Body of pancreas (tissue), 4 donors: ENCODE data around the gene DUS1L. TPM values are rescaled to one million over a fixed set of nuclear protein-coding genes. Genes with fewer than 3 reads are reported as not detected.

Source experiments
- ATAC-seq: fragments of 150-250 bp; one replicate; pipeline ENCODE4 v1.9.1; 2016
- DNase-seq, 4 donors: peaks; one replicate each; pipeline ENCODE4 v3.0.0-alpha.2; 2019
- H3K27ac ChIP-seq, 4 donors: fragments of 200-600 bp; sonication (generic); 1 replicate in 3 of 4; 2 replicates in 1 of 4; pipeline versions ENCODE4 v1.5.1 to v1.6.1; 2016 to 2019; ENCODE audit warnings: mild to moderate bottlenecking in 1 of 4, mixed read lengths in 1 of 4, moderate library complexity in 1 of 4
- H3K27me3 ChIP-seq, 2 donors: fragments of 200-600 bp; sonication (generic); one replicate each; pipeline ENCODE4 v1.6.0; 2016; ENCODE audit warnings: mild to moderate bottlenecking in 1 of 2
- H3K36me3 ChIP-seq, 2 donors: fragments of 200-600 bp; sonication (generic); replicated peaks in 1 of 2; 2 replicates each; pipeline ENCODE4 v1.5.1; 2016; ENCODE audit warnings: low read depth in 2 of 2; ENCODE audit not compliant: insufficient read depth in 1 of 2
- H3K4me1 ChIP-seq: fragments of 200-600 bp; sonication (generic); one replicate; pipeline ENCODE4 v1.6.0; 2016
- H3K4me3 ChIP-seq, 2 donors: fragments of 200-600 bp; sonication (generic); 1 replicate in 1 of 2; 2 replicates in 1 of 2; pipeline ENCODE4 v1.5.1; 2016 to 2019
- H3K9me3 ChIP-seq, 3 donors: fragments of 200-600 bp; sonication (generic); 1 replicate in 2 of 3; 2 replicates in 1 of 3; pipeline ENCODE4 v1.5.1; 2016
- POLR2A ChIP-seq, 3 donors: fragments of 450-650 bp; IDR thresholded peaks; one replicate each; pipeline ENCODE4 v1.6.1; 2016; ENCODE audit warnings: antibody characterized with exemption in 3 of 3, mild to moderate bottlenecking in 2 of 3
- WGBS, 2 donors: methylation state at CpG; one replicate each; pipeline ENCODE4 v1.1.5; 2017; 5-methylcytosine and 5-hydroxymethylcytosine counted together
- intact Hi-C: fragments of 100-400 bp; cut with DNase I; formaldehyde crosslinking; loops from one replicate; pipeline ENCODE4 v1.15.1; 2023
- total RNA-seq, 2 donors: library from RNA; depleted of rRNA; stranded (reverse); fragments of >200 nt; gene quantifications; one replicate each; pipeline ENCODE4 v1.1.0, GENCODE V29; 2016
- TF ChIP-seq, protein P1 (sequence below), 7 experiments: fragments of 450-650 bp in 4 of 7; fragments of 200-600 bp in 3 of 7; sonication (generic) in 3 of 7; IDR thresholded peaks; one replicate each; pipeline ENCODE4 v1.5.1; 2016 to 2019; ENCODE audit warnings: antibody characterized with exemption in 7 of 7

The DUS1L gene
- total RNA-seq, 2 donors from 2014 or later: 76.0 to 128 TPM

DNA sequence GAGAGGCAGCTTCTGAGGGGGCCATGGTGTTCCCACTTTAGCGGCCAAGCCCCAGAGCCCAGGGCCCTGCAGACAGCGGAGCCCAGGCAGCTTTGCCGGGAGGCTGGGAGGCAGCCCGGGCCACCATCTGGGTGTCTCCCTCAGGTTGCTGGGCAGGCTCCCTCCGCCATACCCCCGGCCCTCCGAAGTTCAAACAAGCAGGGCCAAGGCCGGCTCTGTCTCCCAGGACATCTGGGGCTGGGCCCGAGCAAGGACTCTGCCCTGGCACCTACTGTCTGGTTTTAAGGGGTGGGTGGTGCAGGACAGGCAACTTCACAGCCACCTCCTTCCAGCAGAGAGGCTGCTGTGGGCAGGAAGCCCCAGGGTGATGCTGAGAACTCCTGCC is 2.6 kb downstream of the DUS1L start:
- peaks cover 3 to 9% of the 10 kb centered on the region in 2 donors for H3K36me3 ChIP-seq

DNA sequence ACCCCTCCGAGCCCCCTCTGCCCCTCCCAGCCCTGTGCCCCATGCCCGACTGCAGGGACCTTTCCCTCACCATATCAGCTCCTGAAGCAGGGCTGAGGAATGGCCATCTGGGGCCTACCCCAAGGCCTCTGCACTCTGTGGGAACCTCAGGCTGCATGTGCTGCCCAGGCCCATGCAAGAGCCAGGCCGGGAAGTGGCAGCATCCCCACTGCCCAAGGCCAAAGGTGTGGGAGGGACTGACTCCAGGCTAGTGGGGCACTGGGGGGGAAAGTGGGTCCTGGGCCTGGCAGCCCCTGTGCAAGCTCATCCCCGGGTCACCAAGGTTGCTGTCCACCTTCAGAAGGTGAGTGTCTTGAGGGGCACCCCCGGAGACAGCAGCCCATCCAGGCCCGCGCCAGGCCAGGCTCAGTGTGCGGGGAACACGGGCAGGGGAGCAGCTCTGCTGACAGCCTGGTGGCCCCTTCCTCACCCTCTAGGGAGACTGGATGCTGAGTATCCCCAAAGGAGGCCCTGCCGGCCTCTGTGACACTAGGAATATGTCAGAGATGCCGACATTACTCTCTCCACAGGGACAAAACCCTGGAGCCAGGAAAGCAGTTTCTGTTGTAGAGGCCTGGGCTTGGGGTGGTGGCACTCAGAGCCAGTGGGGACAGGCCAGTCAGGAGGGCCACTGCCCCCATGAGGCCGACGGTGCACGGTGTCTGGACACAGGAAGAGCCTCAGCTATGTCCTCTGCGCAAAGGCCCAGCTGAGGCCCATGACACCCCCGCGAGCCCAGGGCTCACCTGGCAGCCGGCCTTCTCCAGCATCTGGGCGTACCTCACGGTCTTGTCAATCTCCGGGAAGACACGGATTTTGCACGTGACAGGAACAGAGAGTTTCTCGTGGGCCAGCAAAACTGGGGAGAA is 3.3 kb downstream of the DUS1L start:
- WGBS, 2 donors: 69 to 83% methylated on average over 2 to 22 of the region's 24 CpGs
- TF ChIP-seq POLR2A (IDR thresholded peaks at IDR 0.05): no peak
- TF ChIP-seq, protein P1, sequence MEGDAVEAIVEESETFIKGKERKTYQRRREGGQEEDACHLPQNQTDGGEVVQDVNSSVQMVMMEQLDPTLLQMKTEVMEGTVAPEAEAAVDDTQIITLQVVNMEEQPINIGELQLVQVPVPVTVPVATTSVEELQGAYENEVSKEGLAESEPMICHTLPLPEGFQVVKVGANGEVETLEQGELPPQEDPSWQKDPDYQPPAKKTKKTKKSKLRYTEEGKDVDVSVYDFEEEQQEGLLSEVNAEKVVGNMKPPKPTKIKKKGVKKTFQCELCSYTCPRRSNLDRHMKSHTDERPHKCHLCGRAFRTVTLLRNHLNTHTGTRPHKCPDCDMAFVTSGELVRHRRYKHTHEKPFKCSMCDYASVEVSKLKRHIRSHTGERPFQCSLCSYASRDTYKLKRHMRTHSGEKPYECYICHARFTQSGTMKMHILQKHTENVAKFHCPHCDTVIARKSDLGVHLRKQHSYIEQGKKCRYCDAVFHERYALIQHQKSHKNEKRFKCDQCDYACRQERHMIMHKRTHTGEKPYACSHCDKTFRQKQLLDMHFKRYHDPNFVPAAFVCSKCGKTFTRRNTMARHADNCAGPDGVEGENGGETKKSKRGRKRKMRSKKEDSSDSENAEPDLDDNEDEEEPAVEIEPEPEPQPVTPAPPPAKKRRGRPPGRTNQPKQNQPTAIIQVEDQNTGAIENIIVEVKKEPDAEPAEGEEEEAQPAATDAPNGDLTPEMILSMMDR (IDR thresholded peaks at IDR 0.05): no peak
- Histone ChIP-seq H3K4me3 (no peak overlapping the region), H3K27ac (no peak overlapping the region), H3K27me3 (no peaks in the 10 kb centered on the region), H3K4me1 (peaks cover 33% of the 10 kb centered on the region), H3K9me3 (no peaks in the 10 kb centered on the region), H3K36me3 (peaks cover 3 to 11% of the 10 kb centered on the region in 2 donors)
- intact Hi-C loops: no loop called here
- DNase-seq: no peak
- ATAC-seq: no peak

More for the DNA sequence above, 2.6 kb downstream of the DUS1L start:
- TF ChIP-seq POLR2A (IDR thresholded peaks at IDR 0.05): no peak
- TF ChIP-seq, protein P1 (IDR thresholded peaks at IDR 0.05): no peak
- ATAC-seq (no peak), DNase-seq (no peak)
- Histone ChIP-seq H3K4me3 (no peak overlapping the region), H3K27ac (no peak overlapping the region), H3K27me3 (no peaks in the 10 kb centered on the region), H3K9me3 (no peaks in the 10 kb centered on the region), H3K4me1 (peaks cover 33% of the 10 kb centered on the region)
- WGBS, 2 donors: 73 to 83% methylated on average over 4 to 8 of the region's 9 CpGs
- intact Hi-C loops: no loop called here

DNA sequence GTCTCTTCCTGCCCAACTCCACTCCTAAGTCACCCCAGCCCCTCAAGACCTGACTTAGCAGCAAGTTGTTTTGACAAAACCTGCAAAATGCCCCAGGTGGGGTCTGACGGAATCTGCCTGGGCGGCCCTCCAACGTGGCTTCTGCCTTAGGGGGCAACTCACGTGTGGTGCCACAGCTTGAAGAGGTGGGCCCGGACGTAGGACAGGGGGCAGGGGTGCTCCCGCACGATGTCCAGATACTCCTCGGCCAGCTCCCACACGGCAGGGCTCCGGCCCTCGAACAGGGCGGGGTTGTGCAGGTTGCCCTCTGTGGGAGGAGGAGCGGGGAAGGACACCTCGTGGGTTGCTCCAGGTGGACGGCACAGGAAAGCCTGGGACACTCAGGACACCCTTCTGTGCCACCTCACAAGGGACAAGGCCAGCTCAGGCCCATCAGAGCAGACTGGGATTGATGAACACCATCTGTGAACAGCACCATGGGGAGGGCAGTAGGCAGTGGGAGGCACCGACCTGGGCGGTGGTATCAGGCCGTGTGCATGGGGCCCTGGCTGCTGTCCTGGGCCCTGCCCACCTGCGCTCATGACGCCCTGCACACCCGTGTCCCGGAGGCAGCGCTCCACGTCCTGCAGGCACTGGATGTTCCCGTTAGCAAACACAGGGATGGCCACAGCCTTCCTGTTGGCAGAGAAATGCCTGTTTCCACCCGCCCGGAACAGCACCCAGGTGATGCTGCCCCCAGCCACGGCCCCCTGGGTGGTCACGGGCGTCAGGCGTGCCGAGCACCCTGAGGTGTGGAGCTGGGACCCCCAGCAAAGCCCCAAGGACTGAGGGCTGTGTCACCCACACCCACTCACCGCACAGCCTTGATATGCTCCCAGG is 4.3 kb downstream of the DUS1L start:
- intact Hi-C loops: no loop called here

DNA sequence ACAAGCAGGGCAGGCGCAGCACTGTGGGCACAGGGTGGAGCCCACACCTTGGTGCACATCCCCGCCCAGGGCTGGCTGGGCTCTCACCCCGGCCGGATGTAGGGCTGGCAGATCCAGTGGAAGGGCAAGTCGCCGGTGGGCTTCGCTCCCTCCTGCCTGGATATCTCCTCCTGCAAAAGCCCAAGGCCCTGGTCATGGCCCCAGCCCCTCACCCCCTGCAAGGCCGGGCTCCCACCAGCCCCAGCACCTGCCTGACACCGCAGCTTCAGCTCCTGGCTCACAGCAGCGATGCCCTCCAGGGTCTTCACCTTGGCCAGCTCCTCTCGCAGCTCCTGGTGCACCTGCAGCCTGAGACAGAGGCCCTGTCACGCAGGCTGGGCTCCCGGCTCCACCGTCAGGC is 5.0 kb downstream of the DUS1L start:
- peaks cover 23% of the 10 kb centered on the region for H3K4me1 ChIP-seq
- no peaks in the 10 kb centered on the region for H3K9me3 ChIP-seq
- no peak overlapping the region for H3K4me3 ChIP-seq
- intact Hi-C loops: no loop called here
- H3K36me3 ChIP-seq: peaks cover 3 to 22% of the 10 kb centered on the region in 2 donors
- TF ChIP-seq, protein P1 (IDR thresholded peaks at IDR 0.05): no peak
- no peak for TF ChIP-seq POLR2A (IDR thresholded peaks at IDR 0.05)
- no peaks in the 10 kb centered on the region for H3K27me3 ChIP-seq
- WGBS, 2 donors: 90 to 92% methylated on average over 4 to 14 of the region's 14 CpGs
- ATAC-seq (no peak), DNase-seq (no peak)
- H3K27ac ChIP-seq: no peak overlapping the region

More for the DNA sequence above, 4.3 kb downstream of the DUS1L start:
- Histone ChIP-seq H3K4me3 (no peak overlapping the region), H3K9me3 (no peaks in the 10 kb centered on the region), H3K27ac (no peak overlapping the region), H3K36me3 (peaks cover 3 to 20% of the 10 kb centered on the region in 2 donors), H3K27me3 (no peaks in the 10 kb centered on the region), H3K4me1 (peaks cover 28% of the 10 kb centered on the region)
- 85 to 94% methylated on average over 5 to 29 of the region's 34 CpGs for WGBS, 2 donors
- TF ChIP-seq, protein P1 (IDR thresholded peaks at IDR 0.05): no peak
- no peak for TF ChIP-seq POLR2A (IDR thresholded peaks at IDR 0.05)
- ATAC-seq (no peak), DNase-seq (no peak)
